HUES48 (cell line): ENCODE data around the gene B4GALT6.

Source experiments
- H3K27ac ChIP-seq: one replicate; pipeline ENCODE4 v1.7.0; 2013; ENCODE audit warnings: low read depth, low read length, inconsistent platforms
- H3K27me3 ChIP-seq: 2 replicates; pipeline ENCODE4 v1.6.1; 2013; ENCODE audit warnings: mild to moderate bottlenecking, low read length; ENCODE audit not compliant: control insufficient read depth, insufficient read depth
- H3K36me3 ChIP-seq: 2 replicates; pipeline ENCODE4 v1.6.1; 2013; ENCODE audit warnings: low read length; ENCODE audit not compliant: control insufficient read depth, insufficient read depth
- H3K4me1 ChIP-seq: 2 replicates; pipeline ENCODE4 v1.6.1; 2013; ENCODE audit warnings: mild to moderate bottlenecking, low read length; ENCODE audit not compliant: control insufficient read depth, insufficient read depth
- H3K4me3 ChIP-seq: 2 replicates; pipeline ENCODE4 v1.5.1; 2013; ENCODE audit warnings: mild to moderate bottlenecking, low read depth, low read length
- H3K9ac ChIP-seq: 2 replicates; pipeline ENCODE4 v1.6.1; 2013; ENCODE audit warnings: mild to moderate bottlenecking, low read depth, low read length, moderate library complexity
- H3K9me3 ChIP-seq: 2 replicates; pipeline ENCODE4 v1.6.1; 2013; ENCODE audit warnings: low read length; ENCODE audit not compliant: control insufficient read depth, insufficient read depth

B4GALT6 gene

DNA sequence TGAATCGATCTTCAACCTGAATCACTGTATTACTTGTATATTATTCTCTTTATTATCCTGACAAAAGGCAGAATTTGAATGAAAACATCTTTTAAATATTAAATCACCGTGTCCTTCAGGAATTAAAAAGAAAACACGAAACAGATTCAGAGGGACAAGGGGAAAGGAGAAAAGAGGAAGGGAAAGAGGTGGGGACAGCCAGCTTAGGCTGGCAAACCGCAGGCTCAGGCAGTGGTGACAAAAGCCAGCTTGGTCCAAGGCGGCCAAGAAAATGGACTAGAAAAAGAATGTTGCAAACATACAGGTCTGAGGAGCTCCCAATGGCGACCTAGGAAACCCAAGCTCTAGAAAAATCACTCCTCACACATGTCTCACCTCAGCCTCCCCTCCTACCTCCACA, 6.8 kb downstream of the B4GALT6 start:
- 0 out of 2 replicates have a peak overlapping the region, but pooled peaks have one; percentile 8 for H3K9ac ChIP-seq
- H3K27ac ChIP-seq: no peak overlapping the region
- H3K27me3 ChIP-seq: no peaks in the 10 kb centered on the region
- H3K4me3 ChIP-seq: no peak overlapping the region
- H3K9me3 ChIP-seq: no peaks in the 10 kb centered on the region
- peaks cover 57% of the 10 kb centered on the region for H3K4me1 ChIP-seq
- no peaks in the 10 kb centered on the region; the same call in 1 of the 2 replicates for H3K36me3 ChIP-seq

DNA sequence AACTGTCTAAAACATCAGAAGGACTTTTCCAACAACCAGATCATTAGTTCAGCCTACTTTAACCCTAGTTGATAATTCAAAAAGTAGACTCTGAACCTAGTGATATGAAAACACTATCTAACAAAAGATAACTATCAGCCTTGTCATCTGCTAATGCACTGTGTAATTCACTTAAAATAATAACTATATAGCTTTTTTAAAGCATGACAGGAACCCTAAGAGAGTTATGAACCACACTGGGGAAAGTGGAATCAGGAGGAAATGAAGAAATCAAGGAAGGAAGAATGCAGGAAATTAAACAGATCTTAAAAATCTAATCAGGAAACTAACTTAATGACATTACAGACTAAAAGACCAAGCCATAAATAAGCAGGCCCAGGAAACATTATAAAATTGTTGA, 9.0 kb downstream of the B4GALT6 start:
- peaks cover 58% of the 10 kb centered on the region for H3K4me1 ChIP-seq
- H3K27ac ChIP-seq: no peak overlapping the region
- no peak overlapping the region for H3K4me3 ChIP-seq

DNA sequence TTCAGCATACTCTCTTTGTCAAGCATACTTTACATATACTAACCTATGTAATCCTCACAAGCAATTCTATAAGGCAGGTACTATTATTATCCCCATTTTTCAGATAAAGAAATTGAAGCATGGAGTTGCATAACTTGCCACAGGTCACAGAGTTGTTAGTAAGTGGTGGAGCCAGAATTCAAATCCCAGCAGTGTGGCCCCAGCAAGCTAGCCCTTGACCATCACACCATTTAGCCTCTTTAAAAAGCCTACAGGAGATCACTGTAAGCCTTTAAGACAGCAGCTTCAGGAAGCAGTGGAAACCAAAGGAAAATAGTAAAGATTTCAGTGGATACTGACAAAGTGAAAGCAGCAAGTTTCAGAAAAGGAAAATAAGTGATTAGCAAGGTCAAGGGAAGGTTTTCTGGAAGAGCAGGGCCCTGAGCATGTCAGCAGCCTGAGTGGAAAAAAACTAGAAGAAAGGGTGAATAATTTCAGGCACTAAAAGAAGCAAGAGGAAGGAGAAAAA, 11.7 kb downstream of the B4GALT6 start:
- no peaks in the 10 kb centered on the region for H3K27me3 ChIP-seq
- H3K9me3 ChIP-seq: no peaks in the 10 kb centered on the region
- no peak overlapping the region for H3K4me3 ChIP-seq
- H3K9ac ChIP-seq: no peak overlapping the region
- peak overlapping the region; percentile 56 for H3K27ac ChIP-seq
- H3K4me1 ChIP-seq: peaks cover 31% of the 10 kb centered on the region
- no peaks in the 10 kb centered on the region; the same call in 1 of the 2 replicates for H3K36me3 ChIP-seq

More for the DNA sequence above, 9.0 kb downstream of the B4GALT6 start:
- no peaks in the 10 kb centered on the region for H3K27me3 ChIP-seq
- H3K9ac ChIP-seq: no peak overlapping the region
- H3K36me3 ChIP-seq: no peaks in the 10 kb centered on the region; the same call in 1 of the 2 replicates
- no peaks in the 10 kb centered on the region for H3K9me3 ChIP-seq

DNA sequence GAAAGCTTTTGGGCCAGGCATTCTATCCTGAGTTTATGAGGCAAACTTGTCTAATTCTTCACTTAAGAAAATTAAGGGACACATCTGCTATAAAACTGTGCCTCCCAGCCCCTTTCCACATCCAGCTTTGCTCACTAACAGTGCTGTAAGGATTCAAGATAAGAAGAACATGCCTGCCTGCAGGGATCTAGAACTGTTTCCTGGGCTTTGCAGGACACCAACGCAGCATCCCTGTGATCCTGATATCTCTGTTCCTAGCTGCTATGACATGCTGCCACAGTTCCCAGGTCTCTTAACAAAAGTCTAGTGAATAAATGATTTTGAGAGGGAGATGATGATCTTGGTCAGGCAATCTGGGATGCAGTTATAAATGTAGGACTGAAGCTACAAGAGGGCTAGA, 12.4 kb downstream of the B4GALT6 start:
- Histone ChIP-seq H3K9ac (no peak overlapping the region), H3K9me3 (no peaks in the 10 kb centered on the region), H3K27ac (no peak overlapping the region), H3K4me3 (no peak overlapping the region), H3K4me1 (peaks cover 27% of the 10 kb centered on the region), H3K36me3 (no peaks in the 10 kb centered on the region; the same call in 1 of the 2 replicates), H3K27me3 (no peaks in the 10 kb centered on the region)

DNA sequence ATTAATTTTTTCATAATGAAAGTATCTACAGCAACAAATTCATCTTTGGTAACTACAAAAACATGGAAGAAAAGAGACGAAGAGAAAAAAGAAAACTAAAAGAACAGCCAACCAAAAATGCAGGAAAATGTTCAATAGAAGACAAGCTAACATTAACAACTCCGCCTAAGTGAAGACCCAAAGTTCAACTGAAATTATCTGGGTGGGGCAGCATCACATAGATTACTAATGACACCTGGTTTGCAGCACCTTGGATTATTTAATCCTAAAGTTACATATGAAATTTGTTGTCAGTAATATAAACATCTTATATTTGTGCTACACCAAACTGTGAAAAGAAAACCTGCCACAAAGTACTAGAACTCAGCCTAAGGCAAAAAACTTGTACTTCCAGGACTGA, 14.8 kb downstream of the B4GALT6 start:
- Histone ChIP-seq H3K36me3 (no peaks in the 10 kb centered on the region; the same call in 1 of the 2 replicates), H3K9ac (no peak overlapping the region), H3K9me3 (no peaks in the 10 kb centered on the region), H3K4me1 (peaks cover 21% of the 10 kb centered on the region), H3K27me3 (no peaks in the 10 kb centered on the region), H3K4me3 (no peak overlapping the region), H3K27ac (no peak overlapping the region)

DNA sequence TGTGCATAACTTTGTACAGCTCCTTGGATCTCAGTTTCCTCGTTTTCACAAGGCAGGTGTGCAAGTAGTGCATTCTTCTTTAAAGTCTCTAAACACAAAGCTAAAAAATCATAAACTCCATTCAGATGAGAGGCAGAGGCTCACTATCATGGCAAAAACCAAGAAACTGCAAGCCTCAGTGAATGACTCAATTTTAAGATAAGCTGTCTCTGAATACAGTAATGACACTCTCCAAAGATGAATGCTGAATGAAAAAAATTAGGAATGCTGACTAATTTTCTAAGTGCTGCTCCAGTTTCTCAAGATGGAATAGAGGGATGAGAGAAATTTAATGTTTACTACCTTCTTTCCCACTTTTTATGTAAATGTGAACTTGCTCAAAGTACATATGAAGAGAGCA, 17.2 kb downstream of the B4GALT6 start:
- H3K36me3 ChIP-seq: no peaks in the 10 kb centered on the region

DNA sequence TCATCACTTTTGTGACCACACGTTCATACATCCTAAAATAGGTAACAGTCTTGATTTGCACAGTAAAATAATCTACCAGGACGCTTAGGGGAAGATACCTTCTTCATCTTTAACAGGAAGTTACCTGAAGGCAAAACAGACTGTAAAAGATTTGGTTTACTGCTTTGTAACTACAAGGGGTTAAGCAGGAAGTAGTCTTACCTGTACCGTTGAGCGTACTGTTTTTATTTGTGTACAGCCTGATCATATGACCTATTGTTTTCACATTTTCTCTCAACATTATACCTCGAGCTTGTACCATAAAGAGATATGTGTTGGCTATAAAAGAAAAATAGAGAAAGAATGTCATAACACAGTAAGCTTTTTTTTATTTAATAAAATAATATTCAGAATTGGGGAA, 18.3 kb downstream of the B4GALT6 start:
- Histone ChIP-seq H3K9ac (no peak overlapping the region), H3K27me3 (no peaks in the 10 kb centered on the region), H3K27ac (no peak overlapping the region), H3K36me3 (no peaks in the 10 kb centered on the region), H3K4me3 (no peak overlapping the region), H3K4me1 (no peaks in the 10 kb centered on the region), H3K9me3 (no peaks in the 10 kb centered on the region)

More for the DNA sequence above, 17.2 kb downstream of the B4GALT6 start:
- no peak overlapping the region for H3K9ac ChIP-seq
- peaks cover 4% of the 10 kb centered on the region for H3K4me1 ChIP-seq
- H3K9me3 ChIP-seq: no peaks in the 10 kb centered on the region
- H3K27ac ChIP-seq: no peak overlapping the region
- no peak overlapping the region for H3K4me3 ChIP-seq
- no peaks in the 10 kb centered on the region for H3K27me3 ChIP-seq

DNA sequence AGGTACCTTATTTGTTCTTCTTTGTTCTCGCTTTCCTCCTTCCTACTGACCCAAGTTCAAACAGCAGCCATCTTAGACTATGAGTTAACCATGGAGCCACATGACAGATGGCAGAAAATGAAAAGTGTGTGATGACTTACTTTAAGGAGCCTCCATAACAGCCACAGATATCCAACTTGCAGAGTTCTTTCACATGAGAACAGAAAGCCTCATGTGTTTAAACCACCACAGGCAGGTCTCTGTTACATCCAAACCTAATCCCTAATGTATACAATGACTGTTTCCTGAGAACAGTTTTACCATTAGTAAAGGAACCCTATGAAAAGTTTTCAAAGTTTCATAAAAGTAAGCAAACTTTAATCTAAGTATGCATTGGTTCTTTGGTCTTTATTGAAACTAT, 20.3 kb downstream of the B4GALT6 start:
- Histone ChIP-seq H3K27me3 (no peaks in the 10 kb centered on the region), H3K27ac (no peak overlapping the region), H3K36me3 (peaks cover 5% of the 10 kb centered on the region; the same call in 1 of the 2 replicates), H3K4me3 (no peak overlapping the region), H3K9me3 (no peaks in the 10 kb centered on the region), H3K9ac (no peak overlapping the region), H3K4me1 (no peaks in the 10 kb centered on the region)

DNA sequence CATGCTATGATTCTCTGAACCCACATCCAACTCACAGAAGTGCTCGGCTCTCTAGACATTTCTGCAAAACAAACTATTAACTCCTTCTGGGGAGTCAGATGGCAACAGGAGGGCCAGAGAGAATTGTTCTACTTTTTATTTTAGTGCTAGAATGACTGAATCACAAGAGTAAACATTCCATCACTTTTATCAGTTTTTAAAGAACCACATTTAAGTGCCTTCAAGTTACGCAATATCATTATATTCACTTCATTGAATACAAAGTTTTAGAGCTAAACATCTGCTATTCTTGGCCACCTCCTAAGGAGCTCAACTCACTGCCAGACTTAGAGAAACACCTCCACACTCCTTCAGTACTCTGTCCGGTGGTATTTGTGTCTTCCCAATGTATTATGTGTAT, 22.4 kb downstream of the B4GALT6 start:
- Histone ChIP-seq H3K36me3 (peaks cover 18% of the 10 kb centered on the region; the same call in 1 of the 2 replicates), H3K9ac (no peak overlapping the region), H3K4me3 (no peak overlapping the region), H3K4me1 (0 out of 2 replicates have a peak, but pooled peaks cover 11% of the 10 kb centered on the region), H3K27ac (no peak overlapping the region), H3K9me3 (no peaks in the 10 kb centered on the region), H3K27me3 (no peaks in the 10 kb centered on the region)

DNA sequence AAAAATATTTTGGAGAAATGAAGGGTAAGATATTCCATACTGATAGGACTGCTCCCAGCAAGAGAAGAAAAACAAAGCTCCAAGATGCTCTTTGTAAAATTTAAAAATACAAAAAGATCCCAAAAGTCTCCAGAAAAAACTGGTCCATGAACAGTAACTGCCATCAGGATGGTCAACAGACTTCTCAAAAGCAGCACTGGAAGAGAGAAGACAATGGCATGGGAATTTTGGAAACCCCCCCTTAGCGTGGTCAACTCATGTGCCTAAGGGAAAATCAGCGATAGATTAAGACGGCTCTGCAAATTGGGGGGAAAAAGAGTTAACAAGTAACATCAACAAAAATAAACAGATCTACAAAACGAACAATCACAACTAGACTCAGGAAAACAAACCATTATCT, 23.6 kb downstream of the B4GALT6 start:
- Histone ChIP-seq H3K27ac (no peak overlapping the region), H3K4me3 (no peak overlapping the region), H3K9me3 (no peaks in the 10 kb centered on the region), H3K27me3 (no peaks in the 10 kb centered on the region), H3K36me3 (peaks cover 18% of the 10 kb centered on the region; the same call in 1 of the 2 replicates), H3K4me1 (0 out of 2 replicates have a peak, but pooled peaks cover 11% of the 10 kb centered on the region), H3K9ac (no peak overlapping the region)

DNA sequence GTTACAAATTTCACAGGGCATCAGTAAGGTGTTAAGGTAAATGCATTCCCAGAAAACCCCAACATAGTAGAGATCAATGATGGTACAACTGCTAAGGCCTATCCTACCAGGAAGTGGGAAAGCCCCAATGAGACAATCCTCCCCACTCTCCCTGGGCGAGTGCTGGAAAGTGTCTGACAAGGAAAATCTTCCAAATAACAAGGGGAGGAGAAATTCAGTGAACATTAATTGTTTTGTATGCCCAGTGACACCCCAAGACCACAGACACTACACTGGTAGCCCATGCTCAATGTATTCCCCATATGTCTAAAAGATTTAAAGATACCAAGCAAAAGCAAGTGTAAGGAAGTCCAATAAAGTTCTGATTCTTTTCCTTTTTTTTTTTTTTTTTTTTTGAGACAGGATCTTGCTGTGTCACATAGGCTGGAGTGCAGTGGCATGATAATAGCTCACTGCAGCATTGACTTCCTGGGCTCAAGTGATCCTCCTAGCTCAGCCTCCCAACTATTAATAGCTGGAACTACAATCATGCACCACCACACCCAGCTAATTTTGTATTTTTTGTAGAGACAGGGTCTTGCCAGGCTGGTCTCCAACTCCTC, 24.7 kb downstream of the B4GALT6 start:
- Histone ChIP-seq H3K36me3 (peaks cover 18% of the 10 kb centered on the region; the same call in 1 of the 2 replicates), H3K9ac (no peak overlapping the region), H3K4me3 (no peak overlapping the region)

More for the DNA sequence above, 24.7 kb downstream of the B4GALT6 start:
- no peak overlapping the region for H3K27ac ChIP-seq
- no peaks in the 10 kb centered on the region for H3K27me3 ChIP-seq
- no peaks in the 10 kb centered on the region for H3K9me3 ChIP-seq
- 0 out of 2 replicates have a peak, but pooled peaks cover 11% of the 10 kb centered on the region for H3K4me1 ChIP-seq
